ENCODE results near the gene IDS.

Gene IDS

GRCh38 chrX:149461746-149462145 lies 43.4 kb downstream of the IDS start:
- TF ChIP-seq CTCF (IDR thresholded peaks at IDR 0.05; ENCODE audit: insufficient read depth, low read depth, low read length, missing control alignments), result no peak
- DNase-seq (ENCODE audit: low read depth), result no peak
- no peak overlapping the region for H3K4me3 ChIP-seq (ENCODE audit: low read depth, low read length)

- no peak for TF ChIP-seq CTCF (IDR thresholded peaks at IDR 0.05; ENCODE audit: insufficient read depth, low read depth, low read length, missing control alignments)
Observed at GRCh38 chrX:149458586-149458985, 46.5 kb downstream of the IDS start.

GRCh38 chrX:149456476-149457245 lies 48.4 kb downstream of the IDS start:
- no peak for TF ChIP-seq CTCF (IDR thresholded peaks at IDR 0.05; ENCODE audit: insufficient read depth, low read depth, low read length, missing control alignments)
- H3K4me3 ChIP-seq (ENCODE audit: low read depth, low read length), result no peak overlapping the region
- no peak for DNase-seq (ENCODE audit: low read depth)

More at GRCh38 chrX:149458586-149458985, 46.5 kb downstream of the IDS start:
- H3K4me3 ChIP-seq (ENCODE audit: low read depth, low read length), result no peak overlapping the region
- no peak for DNase-seq (ENCODE audit: low read depth)

GRCh38 chrX:149455934-149456333 lies 49.2 kb downstream of the IDS start:
- TF ChIP-seq CTCF (IDR thresholded peaks at IDR 0.05; ENCODE audit: insufficient read depth, low read depth, low read length, missing control alignments), result no peak
- no peak overlapping the region for H3K4me3 ChIP-seq (ENCODE audit: low read depth, low read length)
- DNase-seq (ENCODE audit: low read depth), result no peak

GRCh38 chrX:149453906-149454822 lies 50.9 kb downstream of the IDS start:
- no peak for DNase-seq (ENCODE audit: low read depth)
- no peak overlapping the region for H3K4me3 ChIP-seq (ENCODE audit: low read depth, low read length)
- no peak for TF ChIP-seq CTCF (IDR thresholded peaks at IDR 0.05; ENCODE audit: insufficient read depth, low read depth, low read length, missing control alignments)

- H3K4me3 ChIP-seq (ENCODE audit: low read depth, low read length), result no peak overlapping the region
Observed at GRCh38 chrX:149453030-149453429, 52.1 kb downstream of the IDS start.

More at GRCh38 chrX:149453030-149453429, 52.1 kb downstream of the IDS start:
- DNase-seq (ENCODE audit: low read depth), result no peak
- no peak for TF ChIP-seq CTCF (IDR thresholded peaks at IDR 0.05; ENCODE audit: insufficient read depth, low read depth, low read length, missing control alignments)

Data from GM12865 (cell line).